HepG2 (cell line): ENCODE results near the gene DNPH1. TPM values are rescaled to one million over a fixed set of nuclear protein-coding genes. Genes with fewer than 3 reads are reported as not detected.

Source experiments
- ATF2 ChIP-seq: sonication (generic); formaldehyde crosslinking; IDR thresholded peaks from 2 replicates; pipeline ENCODE4 v1.4.0; 2020; ENCODE audit warnings: missing genetic modification reagents
- CENPBD1 ChIP-seq: sonication (generic); formaldehyde crosslinking; IDR thresholded peaks from 2 replicates; pipeline ENCODE4 v1.8.0; 2022; ENCODE audit warnings: missing genetic modification reagents, low read depth, mild to moderate bottlenecking, borderline replicate concordance
- EED ChIP-seq: sonication (generic); formaldehyde crosslinking; IDR thresholded peaks from 2 replicates; pipeline ENCODE4 v1.5.0; 2020; ENCODE audit warnings: mild to moderate bottlenecking, missing genetic modification reagents
- JDP2 ChIP-seq: sonication (generic); formaldehyde crosslinking; IDR thresholded peaks from 2 replicates; pipeline ENCODE4 v1.8.1; 2022; ENCODE audit warnings: missing genetic modification reagents, borderline replicate concordance
- MAFG ChIP-seq: sonication (generic); formaldehyde crosslinking; IDR thresholded peaks from 2 replicates; pipeline ENCODE4 v1.5.1; 2020; ENCODE audit warnings: mild to moderate bottlenecking, missing genetic modification reagents
- PATZ1 ChIP-seq: sonication (generic); formaldehyde crosslinking; IDR thresholded peaks from 2 replicates; pipeline ENCODE4 v1.4.0; 2020; ENCODE audit warnings: missing genetic modification reagents
- PCBP2 ChIP-seq: fragments of 200-400 bp; formaldehyde crosslinking; optimal IDR thresholded peaks from 2 replicates; pipeline ENCODE3; 2018; ENCODE audit warnings: low read length, low read depth; ENCODE audit not compliant: poor library complexity, severe bottlenecking
- PHF20 ChIP-seq: sonication (generic); formaldehyde crosslinking; IDR thresholded peaks from 2 replicates; pipeline ENCODE4 v1.5.0; 2020; ENCODE audit warnings: mild to moderate bottlenecking, missing genetic modification reagents
- RARG ChIP-seq: sonication (generic); formaldehyde crosslinking; IDR thresholded peaks from 2 replicates; pipeline ENCODE4 v1.4.0; 2020; ENCODE audit warnings: low read depth, mild to moderate bottlenecking, missing genetic modification reagents
- SRF ChIP-seq: IDR thresholded peaks from 2 replicates; pipeline ENCODE4 v1.6.1; 2011; ENCODE audit warnings: mild to moderate bottlenecking, low read depth, low read length, moderate library complexity
- TAF15 ChIP-seq: fragments of 200-400 bp; formaldehyde crosslinking; IDR thresholded peaks from one replicate; pipeline ENCODE4 v1.6.1; 2018; ENCODE audit warnings: mild to moderate bottlenecking, low read depth, low read length; ENCODE audit not compliant: poor library complexity, severe bottlenecking
- THRA ChIP-seq: sonication (generic); formaldehyde crosslinking; IDR thresholded peaks from 2 replicates; pipeline ENCODE4 v1.4.0; 2020; ENCODE audit warnings: missing genetic modification reagents, borderline replicate concordance
- TIGD3 ChIP-seq: sonication (generic); formaldehyde crosslinking; IDR thresholded peaks from 2 replicates; pipeline ENCODE4 v1.5.1; 2020; ENCODE audit warnings: mild to moderate bottlenecking, missing genetic modification reagents, borderline replicate concordance
- XBP1 ChIP-seq: sonication (generic); formaldehyde crosslinking; IDR thresholded peaks from 2 replicates; pipeline ENCODE4 v1.5.0; 2020; ENCODE audit warnings: missing genetic modification reagents
- ZBTB26 ChIP-seq: IDR thresholded peaks from 2 replicates; pipeline ENCODE4 v1.6.1; 2016; ENCODE audit warnings: missing compliant biosample characterization, missing genetic modification reagents, borderline replicate concordance
- ZKSCAN1 ChIP-seq: fragments of 150-350 bp; IDR thresholded peaks from 2 replicates; pipeline ENCODE4 v1.6.1; 2014; ENCODE audit warnings: low read length
- ZNF441 ChIP-seq: sonication (generic); formaldehyde crosslinking; IDR thresholded peaks from 2 replicates; pipeline ENCODE4 v1.7.0; 2021; ENCODE audit warnings: missing genetic modification reagents, borderline replicate concordance
- ZNF501 ChIP-seq: sonication (generic); formaldehyde crosslinking; IDR thresholded peaks from 2 replicates; pipeline ENCODE4 v1.5.1; 2020; ENCODE audit warnings: mild to moderate bottlenecking, moderate library complexity, missing genetic modification reagents
- ZNF567 ChIP-seq: sonication (generic); formaldehyde crosslinking; IDR thresholded peaks from 2 replicates; pipeline ENCODE4 v1.8.1; 2023; ENCODE audit warnings: mild to moderate bottlenecking, missing genetic modification reagents, borderline replicate concordance
- ZNF629 ChIP-seq: sonication (generic); formaldehyde crosslinking; conservative IDR thresholded peaks from 2 replicates; pipeline ENCODE4 v1.5.0; 2020; ENCODE audit warnings: missing genetic modification reagents
- polyA plus RNA-seq, 8 experiments: library from polyadenylated mRNA; depleted of rRNA in 3 of 8; stranded (reverse) in 7 of 8; unstranded in 1 of 8; fragments of >200 nt; fragmentation: Illumina TruSeq in 4 of 8; extraction: Trizol in 4 of 8; gene quantifications; 2 replicates each; pipeline versions ENCODE4 v1.2.1 to v1.2.3, GENCODE V29; 2011 to 2016; ENCODE audit warnings: low read depth in 4 of 8, missing spikeins in 1 of 8, mixed read lengths in 1 of 8; ENCODE audit not compliant: insufficient read depth in 1 of 8
- total RNA-seq, 5 experiments: library from RNA; depleted of rRNA; stranded (reverse); fragments of >200 nt; fragmentation: Illumina TruSeq; extraction: Trizol; gene quantifications; 2 replicates each; pipeline ENCODE4 v1.2.3, GENCODE V29; 2016; ENCODE audit warnings: low read depth in 1 of 5

DNPH1 gene
- total and polyA plus RNA-seq, 2 of the 13 experiments (the other 11 are each of a cell fraction or from before 2014, with no cell fraction given): 56.5 to 75.1 TPM

- TF ChIP-seq PATZ1 (peak; percentile 99), TAF15 (no peak), THRA (CRISPR knock-in tag) (0 out of 2 replicates have a peak, but pooled peaks have one; percentile 14), XBP1 (no peak), ATF2 (CRISPR knock-in tag) (no peak; the same call in none of the 2 replicates), ZNF501 (CRISPR knock-in tag) (peak; percentile 80), EED (CRISPR knock-in tag) (0 out of 2 replicates have a peak, but pooled peaks have one; percentile 46), MAFG (CRISPR knock-in tag) (no peak), ZBTB26 (CRISPR knock-in tag) (0 out of 2 replicates have a peak, but pooled peaks have one; percentile 24), ZNF441 (CRISPR knock-in tag) (no peak; the same call in 1 of the 2 replicates), SRF (no peak), JDP2 (CRISPR knock-in tag) (no peak), ZNF629 (no peak; the same call in 1 of the 2 replicates), TIGD3 (CRISPR knock-in tag) (no peak), ZKSCAN1 (no peak), CENPBD1 (CRISPR knock-in tag) (no peak), PHF20 (no peak), RARG (CRISPR knock-in tag) (no peak), PCBP2 (no peak), ZNF567 (CRISPR knock-in tag) (no peak)
Observed at GRCh38 chr6:43278524-43279078, 49.3 kb upstream of the DNPH1 start (continued).
